GM21723 (cell line): Measurements from ENCODE around the gene ZFP42.
"Not testable (repeated sequence)": the region's sequence is repeated elsewhere in the genome, so short reads cannot be mapped to it uniquely, and the experiment has no call there.

Experiments used
- ATAC-seq: cut with Tn5 transposase; IDR thresholded peaks from one replicate; pipeline ENCODE4 v1.9.1; 2021; ENCODE audit warnings: mild to moderate bottlenecking, moderate library complexity; ENCODE audit not compliant: unreplicated experiment

The ZFP42 gene

DNA sequence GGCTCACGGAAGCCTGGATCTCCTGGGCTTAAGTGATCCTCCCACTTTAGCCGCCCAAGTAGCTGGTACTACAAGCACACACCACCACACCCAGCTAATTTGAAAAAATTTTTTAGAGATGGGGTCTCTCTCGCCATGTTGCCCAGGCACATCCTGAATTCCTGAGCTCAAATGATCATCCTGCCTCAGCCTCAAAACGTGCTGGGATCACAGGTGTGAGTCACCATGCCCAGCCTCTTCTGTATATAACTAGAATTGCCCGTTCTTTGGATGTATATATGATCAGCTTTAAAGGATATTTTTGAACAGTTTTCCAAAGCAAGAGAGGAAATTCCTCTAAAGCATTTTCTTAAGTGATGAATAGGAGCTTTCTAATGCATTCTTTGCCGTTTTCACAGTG lies 22.7 kb downstream of the ZFP42 start:
- no peak for ATAC-seq

DNA sequence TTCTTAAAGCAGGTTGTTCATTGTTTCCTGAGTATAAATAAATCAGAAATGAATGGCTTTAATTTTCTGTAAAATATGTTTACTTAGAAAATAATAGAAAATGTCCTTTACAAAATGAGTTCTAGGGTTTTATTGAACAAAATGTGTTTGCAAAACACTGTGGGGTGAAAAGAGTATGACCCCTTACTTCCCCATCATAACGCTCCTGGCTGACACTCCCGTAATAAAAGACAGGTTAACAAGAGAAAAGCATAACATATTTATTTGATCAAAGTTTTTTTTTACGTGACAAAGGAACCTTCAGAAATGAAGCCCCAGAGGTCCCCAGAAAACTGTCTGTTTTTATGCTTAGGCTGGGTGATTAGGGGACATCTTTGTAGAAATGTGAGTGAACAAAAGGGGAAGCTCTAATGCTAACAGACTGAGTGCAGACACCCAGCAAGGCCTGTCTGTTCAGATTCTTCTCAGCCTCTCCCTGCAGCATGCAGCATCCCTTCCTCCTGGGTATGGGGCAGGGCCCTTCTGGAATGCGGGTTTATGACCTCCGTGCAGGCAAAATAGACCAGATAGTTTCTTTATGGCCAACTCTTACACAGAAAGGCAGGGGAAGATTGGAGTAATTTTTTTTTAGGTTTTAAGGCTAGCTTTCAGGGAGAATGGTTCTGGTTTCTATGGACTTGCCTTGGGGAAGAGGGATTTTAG lies 26.1 kb downstream of the ZFP42 start:
- ATAC-seq = no peak

DNA sequence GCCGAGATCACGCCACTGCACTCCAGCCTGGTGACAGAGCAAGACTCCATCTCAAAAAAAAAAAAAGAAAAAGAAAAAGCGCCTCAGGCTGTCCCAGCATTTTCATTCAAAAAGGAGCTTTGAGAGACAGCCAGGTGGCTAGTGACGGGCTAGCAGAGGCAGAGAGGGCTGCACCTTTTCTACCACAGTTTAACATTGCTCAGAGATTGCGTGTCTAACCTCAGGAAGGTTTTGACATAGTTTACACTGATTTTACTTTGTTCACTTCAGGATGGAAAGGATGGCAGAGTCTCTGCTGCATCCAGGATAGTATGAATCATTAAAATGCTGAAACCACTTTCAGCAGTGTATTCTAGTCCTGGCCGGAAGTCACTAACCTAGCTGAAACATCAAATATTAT lies 28.1 kb downstream of the ZFP42 start:
- no peak for ATAC-seq

DNA sequence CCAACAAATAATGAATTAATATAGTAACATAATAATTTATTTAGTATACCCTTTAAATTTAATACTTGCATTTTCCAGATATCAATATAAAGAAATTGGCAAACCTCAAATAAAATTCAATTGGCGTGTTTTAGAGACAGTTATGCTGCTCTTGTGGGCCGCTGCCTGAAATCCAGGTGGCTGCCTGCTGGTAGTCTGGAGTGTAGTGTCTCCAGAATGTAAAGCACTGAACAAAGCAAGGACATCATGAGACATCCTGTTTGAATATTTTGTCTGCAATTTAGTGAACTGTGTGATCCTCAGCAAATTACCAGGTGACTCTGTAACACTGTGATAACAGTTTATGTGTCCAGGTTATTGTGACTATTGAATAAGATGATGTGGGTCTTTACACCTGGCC lies 29.9 kb downstream of the ZFP42 start:
- no peak for ATAC-seq

DNA sequence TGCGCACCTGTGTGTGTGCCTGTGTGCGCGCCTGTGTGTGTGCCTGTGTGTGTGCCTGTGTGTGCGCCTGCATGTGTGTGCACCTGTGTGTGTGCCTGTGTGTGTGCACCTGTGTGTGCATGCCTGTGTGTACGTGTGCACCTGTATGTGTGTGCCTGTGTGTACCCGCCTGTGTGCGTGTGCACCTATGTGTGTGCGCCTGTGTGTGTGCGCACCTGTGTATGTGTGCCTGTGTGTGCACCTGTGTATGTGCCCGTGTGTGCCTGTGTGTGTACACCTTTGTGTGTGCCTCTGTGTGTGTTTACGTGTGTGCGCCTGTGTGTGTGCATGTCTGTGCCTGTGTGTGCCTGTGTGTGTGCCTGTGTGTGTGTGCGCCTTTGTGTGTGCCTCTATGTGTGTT lies 33.5 kb downstream of the ZFP42 start:
- no peak for ATAC-seq

DNA sequence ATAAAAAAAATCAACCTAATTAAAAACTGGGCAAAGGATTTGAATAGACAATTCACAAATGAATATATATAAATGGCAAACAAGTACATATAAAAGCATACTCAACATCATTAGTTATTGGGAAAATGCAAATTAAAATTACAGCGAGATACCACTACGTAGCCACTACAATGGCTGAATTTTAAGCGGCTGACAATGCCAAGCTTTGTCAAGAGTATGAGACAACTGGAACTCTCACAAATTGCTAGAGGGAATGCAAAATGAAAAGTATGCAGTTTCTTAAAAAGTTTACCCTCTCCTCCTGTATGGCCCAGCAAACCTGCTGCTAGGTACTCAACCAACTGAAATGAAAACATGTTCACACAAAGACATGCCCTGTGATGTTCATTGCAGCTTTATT lies 34.8 kb downstream of the ZFP42 start:
- ATAC-seq = no peak

DNA sequence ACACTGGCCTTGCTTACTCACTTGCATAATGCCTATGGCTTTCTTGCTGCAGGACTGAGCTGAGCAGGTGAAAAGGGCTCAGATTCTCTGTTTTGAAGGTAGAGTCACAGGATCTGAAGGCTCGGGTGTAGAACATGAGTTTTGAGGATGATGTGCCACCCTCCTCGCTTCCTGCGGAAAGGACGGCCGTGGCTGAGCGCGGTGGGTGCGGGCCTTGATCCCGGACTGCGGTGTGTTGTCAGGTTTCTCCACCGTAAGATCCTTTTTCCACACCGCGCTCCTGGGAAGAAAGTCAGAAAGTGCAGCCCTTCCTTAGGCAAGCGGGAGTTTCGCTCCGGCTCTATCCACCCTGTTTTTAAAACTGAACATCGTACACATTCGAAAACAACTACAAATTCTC lies 36.2 kb downstream of the ZFP42 start:
- no peak for ATAC-seq

DNA sequence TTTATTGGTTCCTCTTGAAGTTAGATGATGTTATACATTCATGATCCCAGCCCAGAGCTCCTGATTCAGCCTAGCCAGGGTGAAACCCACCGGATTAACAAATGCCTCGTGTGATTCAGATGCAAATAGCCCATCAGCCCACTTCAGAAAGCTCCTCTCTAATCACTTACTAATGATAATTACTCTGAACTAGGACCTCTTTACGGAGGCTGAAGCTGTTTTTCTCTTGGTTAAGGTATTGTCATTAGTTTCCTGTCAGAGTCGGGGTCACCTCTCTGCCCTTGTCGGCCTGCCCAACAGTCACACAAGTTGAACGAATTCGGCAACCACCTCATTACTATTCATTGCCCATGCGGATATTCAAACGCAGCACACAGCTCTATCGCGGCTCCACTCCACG lies 36.6 kb downstream of the ZFP42 start:
- no peak for ATAC-seq

DNA sequence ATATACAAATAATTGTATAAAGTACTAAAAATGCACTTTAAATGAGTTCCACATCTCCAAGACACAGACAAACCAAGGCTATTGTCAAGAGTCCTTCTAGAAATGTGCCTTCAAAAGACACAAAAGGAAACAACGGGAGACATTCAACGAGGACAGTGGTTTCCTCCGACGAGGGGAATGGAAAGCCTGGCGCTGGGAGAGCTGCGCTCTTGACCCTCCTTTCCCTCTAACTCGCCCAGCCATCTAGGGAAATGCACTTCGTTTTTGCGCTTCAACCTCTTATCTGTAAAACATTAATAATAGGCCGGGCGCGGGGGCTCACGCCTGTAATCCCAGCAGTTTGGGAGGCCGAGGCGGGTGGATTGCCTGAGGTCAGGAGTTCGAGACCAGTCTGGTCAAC lies 37.0 kb downstream of the ZFP42 start:
- no peak for ATAC-seq

DNA sequence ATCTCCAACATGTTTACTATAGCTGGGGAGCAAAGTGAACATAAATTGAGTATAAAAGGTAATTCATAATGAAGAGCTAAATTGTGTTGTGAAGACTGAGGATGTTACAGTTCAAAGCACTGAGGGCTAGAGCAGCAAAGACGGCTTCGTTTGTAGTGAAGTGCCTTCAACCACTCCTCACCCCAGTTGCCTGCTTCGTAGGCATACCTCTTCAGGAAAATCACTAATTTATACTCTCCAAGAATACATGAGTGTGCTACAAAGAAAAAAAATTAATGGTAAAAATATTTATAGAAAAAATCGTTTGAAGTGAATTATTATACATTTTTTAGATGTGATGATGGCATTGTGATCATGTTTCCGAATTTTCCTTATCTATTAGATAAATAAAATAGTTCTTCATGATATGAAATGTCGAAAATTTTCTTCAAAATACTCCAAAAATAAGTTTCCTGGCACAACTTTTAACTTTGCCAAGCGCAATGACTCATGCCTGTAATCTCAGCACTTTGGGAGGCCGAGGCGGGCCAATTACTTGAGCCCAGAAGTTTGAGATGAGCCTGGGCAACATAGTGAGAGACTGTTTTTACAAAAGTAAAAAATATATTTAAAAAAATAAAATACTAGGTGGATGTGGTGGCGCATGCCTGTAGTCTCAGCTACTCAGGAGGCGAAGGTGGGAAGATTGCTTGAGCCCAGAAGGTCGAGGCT lies 41.6 kb downstream of the ZFP42 start:
- ATAC-seq = no peak

DNA sequence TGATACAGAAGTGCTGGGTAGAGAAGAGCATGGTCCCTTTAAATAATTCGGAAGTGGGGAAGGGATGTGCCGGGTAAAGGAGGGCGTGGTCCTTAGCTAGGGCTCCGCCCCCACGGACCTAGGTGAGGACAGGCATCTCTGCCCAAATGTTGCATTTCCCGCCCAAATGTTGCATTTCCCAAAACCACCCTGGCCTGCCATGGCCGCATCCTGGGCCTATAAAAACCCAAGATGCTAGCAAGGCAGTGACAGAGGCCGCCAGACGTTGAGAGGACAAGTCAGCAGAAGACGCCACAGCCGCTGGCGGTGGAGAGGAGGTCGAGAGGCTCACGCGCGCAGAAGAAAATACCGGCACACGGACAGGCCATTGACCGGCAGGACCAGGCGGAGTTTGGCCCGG lies 46.1 kb downstream of the ZFP42 start:
- ATAC-seq = no peak

DNA sequence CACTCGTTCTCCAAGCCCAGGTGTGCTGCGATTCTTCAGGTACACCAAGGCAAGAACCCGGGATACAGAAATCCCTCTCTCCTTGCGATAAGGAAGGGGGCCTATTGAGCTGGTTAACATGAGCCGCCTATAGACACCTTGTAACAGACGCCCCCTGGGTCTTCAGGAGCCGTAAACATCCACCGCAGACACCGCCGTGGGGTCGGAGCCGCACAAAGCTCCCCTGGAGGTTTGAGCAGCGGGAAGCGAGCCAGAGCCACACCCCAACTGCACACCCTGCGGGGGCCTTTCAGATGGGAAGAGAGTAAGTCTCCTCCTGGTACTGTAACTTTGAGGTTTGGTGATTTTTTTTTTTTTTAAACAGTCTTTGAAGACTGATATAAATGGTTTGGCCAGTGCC lies 46.6 kb downstream of the ZFP42 start:
- ATAC-seq = no peak

DNA sequence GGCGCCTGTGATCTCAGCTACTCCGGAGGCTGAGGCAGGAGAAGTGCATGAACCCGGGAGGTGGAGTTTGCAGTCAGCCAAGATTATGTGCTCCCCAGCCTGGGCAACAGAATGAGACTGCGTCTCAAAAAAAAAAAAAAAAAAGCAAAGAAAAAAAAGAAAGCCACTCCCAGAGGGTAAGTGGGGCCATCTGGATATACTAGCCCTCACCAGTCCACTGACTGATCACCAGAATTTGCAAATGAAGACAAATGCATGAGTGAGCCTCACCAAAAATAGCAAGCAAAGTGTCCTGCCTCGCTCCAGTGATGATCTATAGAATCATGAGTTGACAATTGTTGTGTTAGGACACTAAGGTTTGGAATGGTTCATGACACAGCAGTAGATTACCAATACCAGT lies 47.6 kb downstream of the ZFP42 start:
- ATAC-seq = no peak

DNA sequence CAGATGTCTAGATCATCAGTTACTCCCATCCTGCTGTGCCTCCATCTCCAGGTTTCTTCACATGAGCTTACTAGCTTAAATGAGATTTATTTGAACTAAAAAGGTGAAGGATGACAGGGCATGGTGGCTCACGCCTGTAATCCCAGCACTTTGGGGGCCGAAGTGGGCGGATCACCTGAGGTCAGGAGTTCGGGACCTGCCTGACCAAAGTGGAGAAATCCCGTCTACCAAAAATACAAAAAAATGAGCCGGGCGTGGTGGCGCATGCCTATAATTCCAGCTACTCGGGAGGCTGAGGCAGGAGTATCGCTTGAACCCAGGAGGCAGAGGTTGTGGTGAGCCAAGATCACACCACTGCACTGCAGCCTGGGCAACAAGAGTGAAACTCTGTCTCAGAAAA lies 49.9 kb downstream of the ZFP42 start:
- not testable (repeated sequence) for ATAC-seq

DNA sequence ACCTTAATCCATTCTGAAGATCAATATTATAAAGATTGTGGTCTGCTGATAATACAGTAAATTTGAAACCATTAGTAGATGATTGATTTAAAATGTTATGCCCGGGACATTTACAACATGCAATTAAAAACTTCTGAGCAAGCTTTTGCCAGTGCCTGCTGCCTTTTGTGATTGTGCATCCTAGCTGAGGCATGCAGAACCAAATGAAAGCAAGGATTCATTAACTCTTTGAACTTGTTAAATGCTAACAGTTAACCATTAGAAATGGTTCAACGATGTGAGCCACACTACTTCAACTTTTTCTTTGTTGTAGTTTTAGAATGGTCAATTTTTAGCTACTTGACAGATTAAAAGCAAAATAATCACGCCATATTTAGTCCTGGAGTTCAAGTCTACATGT lies 51.1 kb downstream of the ZFP42 start:
- ATAC-seq = no peak

DNA sequence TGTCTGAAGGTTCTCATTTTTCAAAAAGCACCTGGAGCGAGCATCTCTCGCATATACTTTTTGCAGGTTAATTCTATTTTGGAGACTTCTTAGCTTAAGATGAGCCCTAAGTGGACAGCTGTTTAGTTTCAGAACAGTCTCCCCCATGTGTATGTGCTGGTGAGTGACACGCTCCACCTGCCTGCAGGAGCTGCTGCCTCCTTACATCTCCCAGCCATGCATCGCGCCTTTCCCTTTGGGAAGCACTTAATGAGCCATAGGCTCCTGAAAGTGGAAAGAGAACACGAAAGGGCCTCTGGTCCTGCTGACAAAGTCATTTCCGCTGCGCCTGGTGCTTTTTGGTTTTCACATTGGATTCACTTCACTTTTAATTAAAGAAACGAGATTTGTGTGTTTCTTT lies 57.7 kb downstream of the ZFP42 start:
- no peak for ATAC-seq
